HepG2 (cell line): ENCODE data around the gene TULP3. TPM values are rescaled to one million over a fixed set of nuclear protein-coding genes. Genes with fewer than 3 reads are reported as not detected.

Source experiments
- FOXA1 ChIP-seq, 2 experiments: fragments of 450-650 bp in 1 of 2; sonication (generic) in 1 of 2; formaldehyde crosslinking in 1 of 2; IDR thresholded peaks; 2 replicates each; pipeline versions ENCODE4 v1.4.0 to v1.6.1; 2016 to 2020; ENCODE audit warnings: missing genetic modification reagents in 1 of 2
- GTF3A ChIP-seq: sonication (generic); formaldehyde crosslinking; conservative IDR thresholded peaks from 2 replicates; pipeline ENCODE4 v1.4.0; 2020; ENCODE audit warnings: mild to moderate bottlenecking, missing genetic modification reagents
- HDAC1 ChIP-seq: sonication (generic); formaldehyde crosslinking; IDR thresholded peaks from 2 replicates; pipeline ENCODE4 v1.5.1; 2020; ENCODE audit warnings: mild to moderate bottlenecking, missing genetic modification reagents
- HDAC6 ChIP-seq: fragments of 200-600 bp; sonication (generic); IDR thresholded peaks from 2 replicates; pipeline ENCODE4 v1.7.0; 2017; ENCODE audit warnings: mild to moderate bottlenecking, antibody characterized with exemption, low read length, low read depth
- HNF4A ChIP-seq: sonication (generic); formaldehyde crosslinking; IDR thresholded peaks from 2 replicates; pipeline ENCODE4 v1.4.0; 2020; ENCODE audit warnings: missing genetic modification reagents
- MTF2 ChIP-seq: sonication (generic); formaldehyde crosslinking; IDR thresholded peaks from 2 replicates; pipeline ENCODE4 v1.5.0; 2020; ENCODE audit warnings: missing genetic modification reagents, borderline replicate concordance
- SNAI1 ChIP-seq: sonication (generic); formaldehyde crosslinking; IDR thresholded peaks from 2 replicates; pipeline ENCODE4 v1.5.0; 2020; ENCODE audit warnings: mild to moderate bottlenecking, missing genetic modification reagents, borderline replicate concordance
- SRF ChIP-seq: IDR thresholded peaks from 2 replicates; pipeline ENCODE4 v1.6.1; 2011; ENCODE audit warnings: mild to moderate bottlenecking, low read depth, low read length, moderate library complexity
- ZBTB3 ChIP-seq: sonication (generic); formaldehyde crosslinking; IDR thresholded peaks from 2 replicates; pipeline ENCODE4 v1.4.0; 2020; ENCODE audit warnings: low read depth, mild to moderate bottlenecking, moderate library complexity, missing genetic modification reagents, borderline replicate concordance
- ZNF644 ChIP-seq: IDR thresholded peaks from 2 replicates; pipeline ENCODE4 v1.6.1; 2016; ENCODE audit warnings: low read depth
- polyA plus RNA-seq, 8 experiments: library from polyadenylated mRNA; depleted of rRNA in 3 of 8; stranded (reverse) in 7 of 8; unstranded in 1 of 8; fragments of >200 nt; fragmentation: Illumina TruSeq in 4 of 8; extraction: Trizol in 4 of 8; gene quantifications; 2 replicates each; pipeline versions ENCODE4 v1.2.1 to v1.2.3, GENCODE V29; 2011 to 2016; ENCODE audit warnings: low read depth in 4 of 8, missing spikeins in 1 of 8, mixed read lengths in 1 of 8; ENCODE audit not compliant: insufficient read depth in 1 of 8
- total RNA-seq, 5 experiments: library from RNA; depleted of rRNA; stranded (reverse); fragments of >200 nt; fragmentation: Illumina TruSeq; extraction: Trizol; gene quantifications; 2 replicates each; pipeline ENCODE4 v1.2.3, GENCODE V29; 2016; ENCODE audit warnings: low read depth in 1 of 5
- TF ChIP-seq, protein P1 (sequence below): sonication (generic); formaldehyde crosslinking; IDR thresholded peaks from 2 replicates; pipeline ENCODE4 v1.4.0; 2020; ENCODE audit warnings: missing genetic modification reagents
- TF ChIP-seq, protein P2 (sequence below): sonication (generic); formaldehyde crosslinking; IDR thresholded peaks from 2 replicates; pipeline ENCODE4 v1.5.1; 2020; ENCODE audit warnings: mild to moderate bottlenecking, missing genetic modification reagents, borderline replicate concordance
- TF ChIP-seq, protein P3 (sequence below): sonication (generic); formaldehyde crosslinking; IDR thresholded peaks from 2 replicates; pipeline ENCODE4 v1.4.0; 2020; ENCODE audit warnings: missing genetic modification reagents, borderline replicate concordance

TULP3 gene
- total and polyA plus RNA-seq, 2 of the 13 experiments (the other 11 are each of a cell fraction or from before 2014, with no cell fraction given) = 11.2 to 13.2 TPM

DNA sequence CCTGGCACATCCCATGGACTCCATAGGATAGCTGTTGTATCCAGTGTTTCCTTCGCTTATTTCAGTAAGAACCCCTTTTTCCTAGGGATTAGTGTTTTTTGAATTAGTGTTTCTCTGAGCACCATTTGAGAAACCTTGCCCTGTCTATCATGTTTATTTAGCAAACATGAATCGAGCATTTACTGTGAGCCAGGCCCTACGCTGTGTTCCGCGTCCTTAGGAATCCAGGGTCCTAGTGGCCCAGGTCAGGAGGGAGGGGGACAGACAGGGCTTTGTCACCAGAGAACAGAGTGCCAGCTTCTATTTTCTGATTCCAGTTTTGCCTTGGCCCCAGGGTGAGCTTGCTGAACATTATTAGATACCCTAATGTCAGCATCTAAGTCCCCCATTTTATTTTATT lies 71.0 kb downstream of the TULP3 start (continued):
- TF ChIP-seq, protein P1, sequence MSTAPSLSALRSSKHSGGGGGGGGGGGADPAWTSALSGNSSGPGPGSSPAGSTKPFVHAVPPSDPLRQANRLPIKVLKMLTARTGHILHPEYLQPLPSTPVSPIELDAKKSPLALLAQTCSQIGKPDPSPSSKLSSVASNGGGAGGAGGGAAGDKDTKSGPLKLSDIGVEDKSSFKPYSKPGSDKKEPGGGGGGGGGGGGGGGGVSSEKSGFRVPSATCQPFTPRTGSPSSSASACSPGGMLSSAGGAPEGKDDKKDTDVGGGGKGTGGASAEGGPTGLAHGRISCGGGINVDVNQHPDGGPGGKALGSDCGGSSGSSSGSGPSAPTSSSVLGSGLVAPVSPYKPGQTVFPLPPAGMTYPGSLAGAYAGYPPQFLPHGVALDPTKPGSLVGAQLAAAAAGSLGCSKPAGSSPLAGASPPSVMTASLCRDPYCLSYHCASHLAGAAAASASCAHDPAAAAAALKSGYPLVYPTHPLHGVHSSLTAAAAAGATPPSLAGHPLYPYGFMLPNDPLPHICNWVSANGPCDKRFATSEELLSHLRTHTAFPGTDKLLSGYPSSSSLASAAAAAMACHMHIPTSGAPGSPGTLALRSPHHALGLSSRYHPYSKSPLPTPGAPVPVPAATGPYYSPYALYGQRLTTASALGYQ (CRISPR knock-in tag) = no peak
- TF ChIP-seq, protein P2, sequence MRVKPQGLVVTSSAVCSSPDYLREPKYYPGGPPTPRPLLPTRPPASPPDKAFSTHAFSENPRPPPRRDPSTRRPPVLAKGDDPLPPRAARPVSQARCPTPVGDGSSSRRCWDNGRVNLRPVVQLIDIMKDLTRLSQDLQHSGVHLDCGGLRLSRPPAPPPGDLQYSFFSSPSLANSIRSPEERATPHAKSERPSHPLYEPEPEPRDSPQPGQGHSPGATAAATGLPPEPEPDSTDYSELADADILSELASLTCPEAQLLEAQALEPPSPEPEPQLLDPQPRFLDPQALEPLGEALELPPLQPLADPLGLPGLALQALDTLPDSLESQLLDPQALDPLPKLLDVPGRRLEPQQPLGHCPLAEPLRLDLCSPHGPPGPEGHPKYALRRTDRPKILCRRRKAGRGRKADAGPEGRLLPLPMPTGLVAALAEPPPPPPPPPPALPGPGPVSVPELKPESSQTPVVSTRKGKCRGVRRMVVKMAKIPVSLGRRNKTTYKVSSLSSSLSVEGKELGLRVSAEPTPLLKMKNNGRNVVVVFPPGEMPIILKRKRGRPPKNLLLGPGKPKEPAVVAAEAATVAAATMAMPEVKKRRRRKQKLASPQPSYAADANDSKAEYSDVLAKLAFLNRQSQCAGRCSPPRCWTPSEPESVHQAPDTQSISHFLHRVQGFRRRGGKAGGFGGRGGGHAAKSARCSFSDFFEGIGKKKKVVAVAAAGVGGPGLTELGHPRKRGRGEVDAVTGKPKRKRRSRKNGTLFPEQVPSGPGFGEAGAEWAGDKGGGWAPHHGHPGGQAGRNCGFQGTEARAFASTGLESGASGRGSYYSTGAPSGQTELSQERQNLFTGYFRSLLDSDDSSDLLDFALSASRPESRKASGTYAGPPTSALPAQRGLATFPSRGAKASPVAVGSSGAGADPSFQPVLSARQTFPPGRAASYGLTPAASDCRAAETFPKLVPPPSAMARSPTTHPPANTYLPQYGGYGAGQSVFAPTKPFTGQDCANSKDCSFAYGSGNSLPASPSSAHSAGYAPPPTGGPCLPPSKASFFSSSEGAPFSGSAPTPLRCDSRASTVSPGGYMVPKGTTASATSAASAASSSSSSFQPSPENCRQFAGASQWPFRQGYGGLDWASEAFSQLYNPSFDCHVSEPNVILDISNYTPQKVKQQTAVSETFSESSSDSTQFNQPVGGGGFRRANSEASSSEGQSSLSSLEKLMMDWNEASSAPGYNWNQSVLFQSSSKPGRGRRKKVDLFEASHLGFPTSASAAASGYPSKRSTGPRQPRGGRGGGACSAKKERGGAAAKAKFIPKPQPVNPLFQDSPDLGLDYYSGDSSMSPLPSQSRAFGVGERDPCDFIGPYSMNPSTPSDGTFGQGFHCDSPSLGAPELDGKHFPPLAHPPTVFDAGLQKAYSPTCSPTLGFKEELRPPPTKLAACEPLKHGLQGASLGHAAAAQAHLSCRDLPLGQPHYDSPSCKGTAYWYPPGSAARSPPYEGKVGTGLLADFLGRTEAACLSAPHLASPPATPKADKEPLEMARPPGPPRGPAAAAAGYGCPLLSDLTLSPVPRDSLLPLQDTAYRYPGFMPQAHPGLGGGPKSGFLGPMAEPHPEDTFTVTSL = 0 out of 2 replicates have a peak, but pooled peaks have one; percentile 1
- TF ChIP-seq HDAC6 (no peak), FOXA1 (IDR thresholded peaks at IDR 0.05) (no peak), FOXA1 (CRISPR knock-in tag; IDR thresholded peaks at IDR 0.05) (peak; percentile 63), HNF4A (0 out of 2 replicates have a peak, but pooled peaks have one; percentile 3), SRF (no peak), GTF3A (CRISPR knock-in tag) (no peak), ZBTB3 (CRISPR knock-in tag) (no peak), HDAC1 (0 out of 2 replicates have a peak, but pooled peaks have one; percentile 40), ZNF644 (CRISPR knock-in tag) (no peak), SNAI1 (no peak), MTF2 (CRISPR knock-in tag) (no peak)
- TF ChIP-seq, protein P3, sequence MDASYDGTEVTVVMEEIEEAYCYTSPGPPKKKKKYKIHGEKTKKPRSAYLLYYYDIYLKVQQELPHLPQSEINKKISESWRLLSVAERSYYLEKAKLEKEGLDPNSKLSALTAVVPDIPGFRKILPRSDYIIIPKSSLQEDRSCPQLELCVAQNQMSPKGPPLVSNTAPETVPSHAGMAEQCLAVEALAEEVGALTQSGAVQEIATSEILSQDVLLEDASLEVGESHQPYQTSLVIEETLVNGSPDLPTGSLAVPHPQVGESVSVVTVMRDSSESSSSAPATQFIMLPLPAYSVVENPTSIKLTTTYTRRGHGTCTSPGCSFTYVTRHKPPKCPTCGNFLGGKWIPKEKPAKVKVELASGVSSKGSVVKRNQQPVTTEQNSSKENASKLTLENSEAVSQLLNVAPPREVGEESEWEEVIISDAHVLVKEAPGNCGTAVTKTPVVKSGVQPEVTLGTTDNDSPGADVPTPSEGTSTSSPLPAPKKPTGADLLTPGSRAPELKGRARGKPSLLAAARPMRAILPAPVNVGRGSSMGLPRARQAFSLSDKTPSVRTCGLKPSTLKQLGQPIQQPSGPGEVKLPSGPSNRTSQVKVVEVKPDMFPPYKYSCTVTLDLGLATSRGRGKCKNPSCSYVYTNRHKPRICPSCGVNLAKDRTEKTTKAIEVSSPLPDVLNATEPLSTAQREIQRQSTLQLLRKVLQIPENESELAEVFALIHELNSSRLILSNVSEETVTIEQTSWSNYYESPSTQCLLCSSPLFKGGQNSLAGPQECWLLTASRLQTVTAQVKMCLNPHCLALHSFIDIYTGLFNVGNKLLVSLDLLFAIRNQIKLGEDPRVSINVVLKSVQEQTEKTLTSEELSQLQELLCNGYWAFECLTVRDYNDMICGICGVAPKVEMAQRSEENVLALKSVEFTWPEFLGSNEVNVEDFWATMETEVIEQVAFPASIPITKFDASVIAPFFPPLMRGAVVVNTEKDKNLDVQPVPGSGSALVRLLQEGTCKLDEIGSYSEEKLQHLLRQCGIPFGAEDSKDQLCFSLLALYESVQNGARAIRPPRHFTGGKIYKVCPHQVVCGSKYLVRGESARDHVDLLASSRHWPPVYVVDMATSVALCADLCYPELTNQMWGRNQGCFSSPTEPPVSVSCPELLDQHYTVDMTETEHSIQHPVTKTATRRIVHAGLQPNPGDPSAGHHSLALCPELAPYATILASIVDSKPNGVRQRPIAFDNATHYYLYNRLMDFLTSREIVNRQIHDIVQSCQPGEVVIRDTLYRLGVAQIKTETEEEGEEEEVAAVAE (CRISPR knock-in tag) = no peak
